ENCODE results near the gene PRKCE. TPM values are rescaled to one million over a fixed set of nuclear protein-coding genes. Genes with fewer than 3 reads are reported as not detected.

The PRKCE gene
- total RNA-seq, 1 donor from 2014 or later = 12.0 TPM

- no peak for DNase-seq (ENCODE audit: low spot score)
Observed at GRCh38 chr2:46014911-46015654, 363.6 kb downstream of the PRKCE start.

GRCh38 chr2:46015671-46016070, 364.2 kb downstream of the PRKCE start:
- Mint-ChIP-seq H3K36me3 (ENCODE audit: low read depth) (peaks cover 7% of the 10 kb centered on the region), H3K27me3 (ENCODE audit: low read depth) (no peaks in the 10 kb centered on the region), H3K27ac (ENCODE audit: unreplicated experiment) (peak overlapping the region; percentile 88), H3K4me1 (ENCODE audit: low read depth) (peaks cover 42% of the 10 kb centered on the region), H3K4me3 (ENCODE audit: unreplicated experiment) (no peak overlapping the region), H3K9me3 (ENCODE audit: low read depth) (peaks cover 3% of the 10 kb centered on the region)
- no peak for DNase-seq (ENCODE audit: low spot score)
- TF ChIP-seq, protein P1, sequence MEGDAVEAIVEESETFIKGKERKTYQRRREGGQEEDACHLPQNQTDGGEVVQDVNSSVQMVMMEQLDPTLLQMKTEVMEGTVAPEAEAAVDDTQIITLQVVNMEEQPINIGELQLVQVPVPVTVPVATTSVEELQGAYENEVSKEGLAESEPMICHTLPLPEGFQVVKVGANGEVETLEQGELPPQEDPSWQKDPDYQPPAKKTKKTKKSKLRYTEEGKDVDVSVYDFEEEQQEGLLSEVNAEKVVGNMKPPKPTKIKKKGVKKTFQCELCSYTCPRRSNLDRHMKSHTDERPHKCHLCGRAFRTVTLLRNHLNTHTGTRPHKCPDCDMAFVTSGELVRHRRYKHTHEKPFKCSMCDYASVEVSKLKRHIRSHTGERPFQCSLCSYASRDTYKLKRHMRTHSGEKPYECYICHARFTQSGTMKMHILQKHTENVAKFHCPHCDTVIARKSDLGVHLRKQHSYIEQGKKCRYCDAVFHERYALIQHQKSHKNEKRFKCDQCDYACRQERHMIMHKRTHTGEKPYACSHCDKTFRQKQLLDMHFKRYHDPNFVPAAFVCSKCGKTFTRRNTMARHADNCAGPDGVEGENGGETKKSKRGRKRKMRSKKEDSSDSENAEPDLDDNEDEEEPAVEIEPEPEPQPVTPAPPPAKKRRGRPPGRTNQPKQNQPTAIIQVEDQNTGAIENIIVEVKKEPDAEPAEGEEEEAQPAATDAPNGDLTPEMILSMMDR (IDR thresholded peaks at IDR 0.05) = no peak

More at GRCh38 chr2:46014911-46015654, 363.6 kb downstream of the PRKCE start:
- H3K27ac Mint-ChIP-seq (ENCODE audit: unreplicated experiment) = peak overlapping the region; percentile 88
- no peaks in the 10 kb centered on the region for H3K9me3 Mint-ChIP-seq (ENCODE audit: low read depth)
- H3K4me3 Mint-ChIP-seq (ENCODE audit: unreplicated experiment) = peak overlapping the region; percentile 8
- H3K4me1 Mint-ChIP-seq (ENCODE audit: low read depth) = peaks cover 43% of the 10 kb centered on the region
- peaks cover 5% of the 10 kb centered on the region for H3K36me3 Mint-ChIP-seq (ENCODE audit: low read depth)
- TF ChIP-seq, protein P1 (IDR thresholded peaks at IDR 0.05) = no peak
- no peaks in the 10 kb centered on the region for H3K27me3 Mint-ChIP-seq (ENCODE audit: low read depth)

DNA sequence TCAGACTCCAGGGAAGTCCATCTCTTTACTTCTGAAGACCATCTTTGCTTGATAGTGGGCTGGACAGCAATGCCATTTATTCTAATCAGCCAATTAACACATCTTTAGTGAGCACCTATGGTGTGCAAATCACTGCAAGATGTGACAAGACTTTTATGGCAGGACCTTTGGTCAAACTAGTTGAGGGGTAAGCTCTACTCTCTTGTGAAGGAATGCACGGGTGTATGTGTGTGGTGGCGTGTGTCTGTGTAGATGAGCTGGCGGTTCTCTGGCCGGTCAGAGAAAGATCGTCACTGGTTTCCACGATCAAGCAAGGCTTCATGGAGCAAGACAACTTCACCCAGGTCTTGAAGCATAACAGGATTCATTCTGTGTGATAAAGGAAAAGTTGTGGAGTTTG, 364.6 kb downstream of the PRKCE start:
- Mint-ChIP-seq H3K4me3 (ENCODE audit: unreplicated experiment) (no peak overlapping the region), H3K27ac (ENCODE audit: unreplicated experiment) (peak overlapping the region; percentile 88), H3K4me1 (ENCODE audit: low read depth) (peaks cover 38% of the 10 kb centered on the region), H3K27me3 (ENCODE audit: low read depth) (no peaks in the 10 kb centered on the region), H3K36me3 (ENCODE audit: low read depth) (peaks cover 7% of the 10 kb centered on the region), H3K9me3 (ENCODE audit: low read depth) (peaks cover 4% of the 10 kb centered on the region)
- TF ChIP-seq, protein P1 (IDR thresholded peaks at IDR 0.05) = no peak
- DNase-seq (ENCODE audit: low spot score) = no peak

DNA sequence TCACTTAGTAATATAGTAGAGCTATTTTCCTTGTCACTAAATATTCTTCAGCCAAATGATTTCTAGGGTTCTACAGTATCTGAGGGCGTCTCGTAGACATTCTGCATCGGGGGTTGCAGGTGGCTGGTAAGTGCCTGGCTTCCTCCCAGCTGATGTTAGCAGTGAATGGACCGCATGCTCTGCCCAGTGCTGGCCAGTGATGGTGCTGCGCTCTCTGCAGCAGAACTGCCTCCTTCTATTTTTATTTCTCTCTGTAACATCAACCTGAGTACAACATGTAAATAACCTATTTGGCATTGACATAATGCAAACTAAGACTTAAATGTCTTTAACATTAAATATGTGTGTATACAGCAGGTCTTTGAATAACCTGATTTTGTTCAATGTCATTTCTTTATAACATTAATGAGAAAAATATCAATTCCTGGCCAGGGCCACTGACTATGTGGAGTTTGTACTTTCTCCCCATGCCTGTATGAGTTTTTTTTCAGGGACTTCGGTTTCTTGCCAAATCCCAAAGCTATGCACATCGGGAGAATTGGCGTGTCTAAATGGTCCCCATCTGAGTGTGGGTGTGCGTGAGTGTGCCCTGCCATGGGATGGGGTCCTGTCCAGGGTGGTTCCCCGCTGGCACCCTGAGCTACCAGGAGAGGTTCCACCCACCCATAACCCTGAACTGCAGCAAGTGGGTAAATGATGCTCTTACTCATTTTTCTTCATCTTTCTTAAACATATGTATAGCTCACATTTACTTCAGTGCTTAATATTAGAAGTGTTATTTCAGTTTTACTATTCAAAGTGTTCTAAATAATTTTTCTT, 367.5 kb downstream of the PRKCE start:
- H3K36me3 Mint-ChIP-seq (ENCODE audit: low read depth) = peaks cover 4% of the 10 kb centered on the region
- H3K4me1 Mint-ChIP-seq (ENCODE audit: low read depth) = peaks cover 24% of the 10 kb centered on the region
- TF ChIP-seq, protein P1 (IDR thresholded peaks at IDR 0.05) = no peak
- no peak overlapping the region for H3K27ac Mint-ChIP-seq (ENCODE audit: unreplicated experiment)
- H3K27me3 Mint-ChIP-seq (ENCODE audit: low read depth) = no peaks in the 10 kb centered on the region
- H3K9me3 Mint-ChIP-seq (ENCODE audit: low read depth) = peaks cover 4% of the 10 kb centered on the region
- DNase-seq (ENCODE audit: low spot score) = no peak
- no peak overlapping the region for H3K4me3 Mint-ChIP-seq (ENCODE audit: unreplicated experiment)

- peaks cover 15% of the 10 kb centered on the region for H3K4me1 Mint-ChIP-seq (ENCODE audit: low read depth)
- no peaks in the 10 kb centered on the region for H3K27me3 Mint-ChIP-seq (ENCODE audit: low read depth)
- peaks cover 4% of the 10 kb centered on the region for H3K9me3 Mint-ChIP-seq (ENCODE audit: low read depth)
- no peak for DNase-seq (ENCODE audit: low spot score)
- H3K4me3 Mint-ChIP-seq (ENCODE audit: unreplicated experiment) = no peak overlapping the region
- peaks cover 4% of the 10 kb centered on the region for H3K36me3 Mint-ChIP-seq (ENCODE audit: low read depth)
- H3K27ac Mint-ChIP-seq (ENCODE audit: unreplicated experiment) = no peak overlapping the region
- TF ChIP-seq, protein P1 (IDR thresholded peaks at IDR 0.05) = no peak
Observed at GRCh38 chr2:46020416-46020815, 368.9 kb downstream of the PRKCE start.
